Measurements from ENCODE around the gene TRAF3IP3. TPM values are rescaled to one million over a fixed set of nuclear protein-coding genes. Genes with fewer than 3 reads are reported as not detected.

The TRAF3IP3 gene
- total RNA-seq, 1 donor from 2014 or later = not detected

DNA sequence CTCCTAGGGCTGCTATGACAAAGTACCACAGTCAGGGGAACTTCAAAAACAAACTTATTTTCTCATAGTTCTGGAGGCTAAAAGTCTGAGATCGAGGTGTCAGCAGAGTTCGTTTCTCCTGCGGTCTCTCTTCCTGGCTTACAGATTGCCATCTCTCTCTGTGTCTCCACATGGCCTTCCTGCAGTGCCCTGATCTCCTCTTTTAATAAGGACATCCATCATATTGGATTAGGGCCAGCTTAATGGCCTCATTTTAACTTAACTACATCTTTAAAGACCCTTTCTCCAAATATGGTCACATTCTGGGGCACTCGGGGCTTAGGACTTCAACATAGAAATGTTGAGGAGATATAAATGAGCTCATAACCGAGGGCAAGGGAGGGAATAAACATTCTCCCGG is 16.3 kb downstream of the TRAF3IP3 start:
- Histone ChIP-seq H3K27ac (no peak overlapping the region), H3K4me2 (no peak overlapping the region), H3K4me3 (no peak overlapping the region), H3K27me3 (peaks cover 11% of the 10 kb centered on the region), H4K20me1 (ENCODE audit: low read depth) (no peaks in the 10 kb centered on the region), H3K79me2 (ENCODE audit: low read depth) (no peaks in the 10 kb centered on the region), H3K4me1 (no peaks in the 10 kb centered on the region), H3K9ac (no peak overlapping the region), H3K36me3 (no peaks in the 10 kb centered on the region), H3K9me3 (ENCODE audit: low read depth) (no peaks in the 10 kb centered on the region), H3F3A (ENCODE audit: low read depth) (peaks cover 11% of the 10 kb centered on the region), H2AFZ (replicated peaks) (no peak overlapping the region)
- no peak overlapping the region for H3K4me3 Mint-ChIP-seq
- H3K27me3 Mint-ChIP-seq (ENCODE audit: insufficient read depth, low read depth) = no peaks in the 10 kb centered on the region
- H3K36me3 Mint-ChIP-seq = no peaks in the 10 kb centered on the region
- no peak overlapping the region for H3K27ac Mint-ChIP-seq
- no peaks in the 10 kb centered on the region for H3K4me1 Mint-ChIP-seq
- no peaks in the 10 kb centered on the region for H3K9me3 Mint-ChIP-seq
- no peak for DNase-seq (ENCODE audit: low spot score)
- no peak for TF ChIP-seq EZH2 (IDR thresholded peaks at IDR 0.05)
- TF ChIP-seq EZH2phosphoT487 (IDR thresholded peaks at IDR 0.05) = no peak
- TF ChIP-seq, protein P1, sequence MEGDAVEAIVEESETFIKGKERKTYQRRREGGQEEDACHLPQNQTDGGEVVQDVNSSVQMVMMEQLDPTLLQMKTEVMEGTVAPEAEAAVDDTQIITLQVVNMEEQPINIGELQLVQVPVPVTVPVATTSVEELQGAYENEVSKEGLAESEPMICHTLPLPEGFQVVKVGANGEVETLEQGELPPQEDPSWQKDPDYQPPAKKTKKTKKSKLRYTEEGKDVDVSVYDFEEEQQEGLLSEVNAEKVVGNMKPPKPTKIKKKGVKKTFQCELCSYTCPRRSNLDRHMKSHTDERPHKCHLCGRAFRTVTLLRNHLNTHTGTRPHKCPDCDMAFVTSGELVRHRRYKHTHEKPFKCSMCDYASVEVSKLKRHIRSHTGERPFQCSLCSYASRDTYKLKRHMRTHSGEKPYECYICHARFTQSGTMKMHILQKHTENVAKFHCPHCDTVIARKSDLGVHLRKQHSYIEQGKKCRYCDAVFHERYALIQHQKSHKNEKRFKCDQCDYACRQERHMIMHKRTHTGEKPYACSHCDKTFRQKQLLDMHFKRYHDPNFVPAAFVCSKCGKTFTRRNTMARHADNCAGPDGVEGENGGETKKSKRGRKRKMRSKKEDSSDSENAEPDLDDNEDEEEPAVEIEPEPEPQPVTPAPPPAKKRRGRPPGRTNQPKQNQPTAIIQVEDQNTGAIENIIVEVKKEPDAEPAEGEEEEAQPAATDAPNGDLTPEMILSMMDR (IDR thresholded peaks at IDR 0.05) = no peak

DNA sequence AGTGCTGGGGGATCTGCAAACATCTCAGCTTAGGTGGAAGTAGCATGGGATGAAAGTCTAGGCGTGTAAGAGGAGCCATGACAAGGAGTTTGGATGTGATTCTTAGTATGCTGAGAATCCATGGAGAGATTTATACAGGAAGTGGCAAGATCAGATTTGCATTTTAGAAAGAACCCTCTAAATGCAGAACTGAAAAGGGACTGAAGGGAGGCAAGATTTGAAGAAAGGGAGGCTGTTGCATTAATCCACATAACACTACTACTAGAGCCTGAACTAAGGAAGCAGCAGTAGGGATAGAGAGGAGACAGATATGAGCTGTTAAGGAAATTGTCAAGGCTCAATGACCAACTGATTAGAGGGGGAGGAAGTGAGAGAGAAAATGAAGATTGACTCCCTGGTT is 18.7 kb downstream of the TRAF3IP3 start:
- peaks cover 11% of the 10 kb centered on the region for H3K27me3 ChIP-seq
- H3K4me1 ChIP-seq = no peaks in the 10 kb centered on the region
- H3F3A ChIP-seq (ENCODE audit: low read depth) = peaks cover 11% of the 10 kb centered on the region
- H3K27ac Mint-ChIP-seq = no peak overlapping the region
- no peaks in the 10 kb centered on the region for H3K9me3 Mint-ChIP-seq
- no peaks in the 10 kb centered on the region for H3K36me3 Mint-ChIP-seq
- no peaks in the 10 kb centered on the region for H3K36me3 ChIP-seq
- H4K20me1 ChIP-seq (ENCODE audit: low read depth) = no peaks in the 10 kb centered on the region
- H3K79me2 ChIP-seq (ENCODE audit: low read depth) = no peaks in the 10 kb centered on the region
- no peaks in the 10 kb centered on the region for H3K9me3 ChIP-seq (ENCODE audit: low read depth)
- H3K27ac ChIP-seq = no peak overlapping the region
- DNase-seq (ENCODE audit: low spot score) = no peak
- TF ChIP-seq EZH2 (IDR thresholded peaks at IDR 0.05) (no peak), EZH2phosphoT487 (IDR thresholded peaks at IDR 0.05) (no peak)
- TF ChIP-seq, protein P1 (IDR thresholded peaks at IDR 0.05) = no peak
- H3K9ac ChIP-seq = no peak overlapping the region
- no peaks in the 10 kb centered on the region for H3K4me1 Mint-ChIP-seq
- H3K4me2 ChIP-seq = no peak overlapping the region
- H3K4me3 Mint-ChIP-seq = no peak overlapping the region
- H2AFZ ChIP-seq (replicated peaks) = no peak overlapping the region
- H3K4me3 ChIP-seq = no peak overlapping the region
- H3K27me3 Mint-ChIP-seq (ENCODE audit: insufficient read depth, low read depth) = no peaks in the 10 kb centered on the region

- Histone ChIP-seq H3K4me2 (no peak overlapping the region), H3K9ac (no peak overlapping the region)
- H3K4me3 Mint-ChIP-seq = no peak overlapping the region
Measured at GRCh38 chr1:209775678-209776077, 19.8 kb downstream of the TRAF3IP3 start.

More at GRCh38 chr1:209775678-209776077, 19.8 kb downstream of the TRAF3IP3 start:
- H3K4me1 Mint-ChIP-seq = no peaks in the 10 kb centered on the region
- H2AFZ ChIP-seq (replicated peaks) = no peak overlapping the region
- no peaks in the 10 kb centered on the region for H3K27me3 Mint-ChIP-seq (ENCODE audit: insufficient read depth, low read depth)
- H3F3A ChIP-seq (ENCODE audit: low read depth) = peaks cover 7% of the 10 kb centered on the region
- H3K27ac ChIP-seq = no peak overlapping the region
- no peak for DNase-seq (ENCODE audit: low spot score)
- no peaks in the 10 kb centered on the region for H3K9me3 ChIP-seq (ENCODE audit: low read depth)
- H3K27ac Mint-ChIP-seq = no peak overlapping the region
- no peaks in the 10 kb centered on the region for H3K36me3 Mint-ChIP-seq
- no peak overlapping the region for H3K4me3 ChIP-seq
- H3K27me3 ChIP-seq = peaks cover 11% of the 10 kb centered on the region
- no peaks in the 10 kb centered on the region for H3K36me3 ChIP-seq
- TF ChIP-seq EZH2phosphoT487 (IDR thresholded peaks at IDR 0.05) = no peak
- no peak for TF ChIP-seq EZH2 (IDR thresholded peaks at IDR 0.05)
- TF ChIP-seq, protein P1 (IDR thresholded peaks at IDR 0.05) = no peak
- H4K20me1 ChIP-seq (ENCODE audit: low read depth) = no peaks in the 10 kb centered on the region
- H3K79me2 ChIP-seq (ENCODE audit: low read depth) = no peaks in the 10 kb centered on the region
- H3K9me3 Mint-ChIP-seq = no peaks in the 10 kb centered on the region
- no peaks in the 10 kb centered on the region for H3K4me1 ChIP-seq

All from neural progenitor cell (in vitro differentiated cells).